HG03103 (cell line): ENCODE measurements around the gene COL20A1.
"Not testable (repeated sequence)": the region's sequence is repeated elsewhere in the genome, so short reads cannot be mapped to it uniquely, and the experiment has no call there.

Source experiments
- ATAC-seq: cut with Tn5 transposase; IDR thresholded peaks from one replicate; pipeline ENCODE4 v1.9.1; 2021; ENCODE audit warnings: low read depth; ENCODE audit not compliant: unreplicated experiment

The COL20A1 gene

GRCh38 chr20:63305933-63306672, 13.1 kb downstream of the COL20A1 start:
- ATAC-seq, result not testable (repeated sequence)

- ATAC-seq, result no peak
Measured at GRCh38 chr20:63306673-63307537, 13.9 kb downstream of the COL20A1 start.

- no peak for ATAC-seq
Measured at GRCh38 chr20:63307538-63308217, 14.7 kb downstream of the COL20A1 start.

GRCh38 chr20:63308218-63308911, 15.4 kb downstream of the COL20A1 start:
- no peak for ATAC-seq

- no peak for ATAC-seq
Measured at GRCh38 chr20:63309261-63310071, 16.5 kb downstream of the COL20A1 start.

- no peak for ATAC-seq
Measured at GRCh38 chr20:63310265-63310991, 17.4 kb downstream of the COL20A1 start.

- ATAC-seq, result no peak
Measured at GRCh38 chr20:63311186-63311832, 18.3 kb downstream of the COL20A1 start.

- ATAC-seq, result no peak
Measured at GRCh38 chr20:63311833-63312243, 18.9 kb downstream of the COL20A1 start.

- no peak for ATAC-seq
Measured at GRCh38 chr20:63312273-63312672, 19.3 kb downstream of the COL20A1 start.

GRCh38 chr20:63312690-63313348, 19.8 kb downstream of the COL20A1 start:
- no peak for ATAC-seq

GRCh38 chr20:63313349-63314014, 20.5 kb downstream of the COL20A1 start:
- no peak for ATAC-seq

GRCh38 chr20:63314015-63314471, 21.1 kb downstream of the COL20A1 start:
- ATAC-seq, result no peak

- ATAC-seq, result no peak
Measured at GRCh38 chr20:63314566-63315239, 21.7 kb downstream of the COL20A1 start.

- no peak for ATAC-seq
Measured at GRCh38 chr20:63315240-63315689, 22.3 kb downstream of the COL20A1 start.

GRCh38 chr20:63315731-63316491, 22.9 kb downstream of the COL20A1 start:
- no peak for ATAC-seq

GRCh38 chr20:63316502-63316921, 23.5 kb downstream of the COL20A1 start:
- no peak for ATAC-seq
